ENCODE data around the gene DALRD3.

The DALRD3 gene

DNA sequence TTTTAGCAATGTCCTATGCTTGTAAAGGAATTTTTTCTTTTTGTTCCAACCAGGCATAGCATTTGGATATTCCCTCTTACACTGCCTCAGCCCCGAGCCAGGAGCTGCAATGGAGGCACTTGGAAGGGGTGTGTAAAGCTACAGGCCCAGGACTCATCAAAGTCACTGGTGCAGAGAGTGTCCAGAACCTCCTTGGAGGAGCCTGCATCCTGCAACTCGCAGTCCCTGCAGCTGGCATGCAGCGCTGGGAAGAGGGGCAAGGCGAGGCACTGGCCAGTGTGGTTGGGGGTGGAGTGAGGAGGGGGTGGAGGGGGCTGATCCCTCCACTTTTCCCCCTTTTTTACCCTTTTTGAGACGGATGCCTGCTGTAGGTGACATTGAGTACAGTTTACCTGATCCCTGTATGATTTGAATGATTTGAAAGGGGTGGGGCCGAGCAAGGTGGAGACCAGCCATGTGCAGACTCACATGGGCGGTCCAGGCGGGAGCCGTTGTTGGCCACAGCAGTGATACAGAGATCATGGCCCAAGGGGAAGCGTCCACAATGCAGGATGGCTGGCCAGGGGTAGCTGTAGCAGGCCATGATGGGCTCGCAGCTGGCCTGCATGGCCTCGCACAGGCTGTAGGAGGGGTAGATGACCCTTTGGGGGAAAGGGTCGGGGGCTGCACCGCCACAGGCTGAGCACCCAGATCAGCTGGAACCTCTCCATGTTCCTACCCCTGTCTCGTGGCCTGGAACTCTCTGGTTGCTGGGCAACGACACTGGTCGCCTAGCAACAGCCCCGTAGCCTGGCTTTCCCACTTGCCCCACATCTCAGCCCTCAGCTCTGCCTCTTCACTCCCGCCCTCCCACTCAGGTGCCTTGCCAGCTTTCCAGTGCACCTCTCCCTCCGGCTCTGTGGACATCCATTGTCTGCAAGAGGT is 20.4 kb downstream of the DALRD3 start:
- DNase-seq (ENCODE audit: low spot score): peak; percentile 15
- no peak for TF ChIP-seq CTCF (IDR thresholded peaks at IDR 0.05; ENCODE audit: borderline replicate concordance, control extremely low read depth, extremely low read depth, insufficient read depth, missing control alignments)
- in situ Hi-C loops (cut with MboI; ENCODE audit: low sequenced_read_pairs, unreplicated experiment): no loop called here

DNA sequence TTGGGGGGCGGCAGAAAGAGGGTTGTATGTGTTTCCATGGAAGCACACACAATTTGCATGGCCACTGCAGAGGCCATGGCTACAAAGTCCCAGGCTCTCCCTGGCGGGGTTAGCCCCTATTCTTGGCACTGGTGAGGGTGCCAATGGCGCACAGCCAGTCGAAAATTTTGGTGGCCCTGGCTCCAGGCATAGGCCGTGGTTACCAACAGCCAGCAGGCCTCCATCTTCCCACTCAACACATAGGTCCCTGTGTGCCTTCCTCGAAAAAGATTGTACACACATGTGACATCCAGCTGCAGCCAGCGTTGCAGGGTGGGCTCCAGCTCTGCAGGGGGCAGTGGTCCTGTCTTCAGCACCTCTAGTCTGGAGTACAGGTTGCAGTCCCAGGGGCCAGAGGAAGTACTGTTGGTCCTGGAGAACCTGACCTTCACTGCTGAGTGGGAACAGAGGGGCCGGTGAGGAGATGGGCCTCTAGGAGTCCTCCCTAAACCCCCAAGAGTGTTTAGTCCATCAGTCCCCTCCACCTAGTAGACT is 21.2 kb downstream of the DALRD3 start:
- in situ Hi-C loops (cut with MboI; ENCODE audit: low sequenced_read_pairs, unreplicated experiment): no loop called here
- no peak for TF ChIP-seq CTCF (IDR thresholded peaks at IDR 0.05; ENCODE audit: borderline replicate concordance, control extremely low read depth, extremely low read depth, insufficient read depth, missing control alignments)
- DNase-seq (ENCODE audit: low spot score): peak; percentile 13

DNA sequence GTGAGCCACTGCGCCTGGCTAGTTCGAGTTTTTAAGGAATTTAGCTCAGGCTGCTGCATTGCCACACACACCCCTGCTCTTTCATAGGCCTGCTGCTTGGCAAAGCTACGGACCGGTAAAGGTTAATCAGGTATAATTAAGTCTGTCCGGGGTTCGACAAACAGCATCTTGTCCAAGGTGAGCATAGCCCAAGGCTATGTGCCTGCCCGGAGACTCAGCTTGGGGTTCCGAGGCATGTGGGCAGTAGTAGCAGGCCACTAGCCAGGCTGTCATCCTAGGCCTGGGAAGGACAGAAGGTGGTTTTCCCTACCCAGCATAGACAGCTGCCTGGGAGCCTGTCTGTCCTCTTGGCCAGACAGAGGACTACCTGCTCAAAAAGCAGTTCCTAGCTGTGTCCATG is 21.7 kb downstream of the DALRD3 start:
- DNase-seq (ENCODE audit: low spot score): no peak
- in situ Hi-C loops (cut with MboI; ENCODE audit: low sequenced_read_pairs, unreplicated experiment): no loop called here
- no peak for TF ChIP-seq CTCF (IDR thresholded peaks at IDR 0.05; ENCODE audit: borderline replicate concordance, control extremely low read depth, extremely low read depth, insufficient read depth, missing control alignments)

DNA sequence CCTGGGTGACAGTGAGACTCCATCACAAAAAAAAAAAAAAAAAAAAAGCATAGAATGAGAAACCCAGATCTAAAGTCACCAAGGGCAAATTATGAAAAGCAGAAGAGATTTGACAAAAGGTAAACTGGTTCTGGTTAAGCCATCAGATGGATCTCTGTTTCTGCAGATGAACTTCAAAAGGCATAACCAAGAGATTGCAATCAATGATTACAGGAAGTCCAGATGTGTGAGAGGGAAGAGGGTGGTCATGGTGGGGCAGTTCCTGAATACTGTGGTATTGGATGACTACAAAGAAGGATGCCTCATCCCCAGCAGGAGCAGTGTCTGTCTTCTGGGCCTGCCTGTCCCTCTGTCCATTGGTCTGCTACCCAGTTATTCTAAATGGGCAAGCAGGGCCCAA is 24.5 kb downstream of the DALRD3 start:
- no peak for TF ChIP-seq CTCF (IDR thresholded peaks at IDR 0.05; ENCODE audit: borderline replicate concordance, control extremely low read depth, extremely low read depth, insufficient read depth, missing control alignments)
- no peak for DNase-seq (ENCODE audit: low spot score)
- in situ Hi-C loops (cut with MboI; ENCODE audit: low sequenced_read_pairs, unreplicated experiment): no loop called here

DNA sequence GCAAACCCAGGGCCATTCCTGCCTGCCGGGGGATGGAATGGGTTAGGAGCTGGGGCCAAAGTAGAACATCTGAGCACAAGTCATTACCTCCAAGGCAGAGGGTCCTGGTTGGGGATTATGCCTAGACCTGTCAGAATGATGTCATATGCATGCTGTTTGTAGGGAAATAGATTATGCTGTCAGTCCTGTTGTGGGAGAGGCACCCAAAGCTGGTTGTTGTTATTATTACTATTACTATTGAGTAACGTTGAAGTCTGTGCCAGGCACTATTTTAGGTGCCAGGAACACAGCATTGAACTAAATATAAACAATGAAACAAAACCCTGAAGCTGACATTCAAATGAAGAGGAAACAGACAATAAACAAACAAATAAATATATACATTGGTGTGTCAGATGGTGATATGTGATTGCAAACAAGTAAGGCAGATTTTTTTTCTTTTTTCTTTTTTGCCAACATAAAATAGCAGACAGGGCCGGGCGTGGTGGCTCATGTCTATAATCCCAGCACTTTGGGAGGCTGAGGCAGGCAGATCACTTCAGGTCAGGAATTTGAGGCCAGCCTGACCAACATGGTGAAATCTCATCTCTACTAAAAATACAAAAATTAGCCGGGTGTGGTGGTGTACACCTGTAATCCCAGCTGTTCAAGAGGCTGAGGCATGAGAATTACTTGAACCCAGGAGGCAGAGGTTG is 26.4 kb downstream of the DALRD3 start:
- no peak for TF ChIP-seq CTCF (IDR thresholded peaks at IDR 0.05; ENCODE audit: borderline replicate concordance, control extremely low read depth, extremely low read depth, insufficient read depth, missing control alignments)
- in situ Hi-C loops (cut with MboI; ENCODE audit: low sequenced_read_pairs, unreplicated experiment): no loop called here
- DNase-seq (ENCODE audit: low spot score): no peak

- in situ Hi-C loops (cut with MboI; ENCODE audit: low sequenced_read_pairs, unreplicated experiment): no loop called here
- no peak for TF ChIP-seq CTCF (IDR thresholded peaks at IDR 0.05; ENCODE audit: borderline replicate concordance, control extremely low read depth, extremely low read depth, insufficient read depth, missing control alignments)
- DNase-seq (ENCODE audit: low spot score): no peak
These were observed 27.5 kb downstream of the DALRD3 start for GRCh38 chr3:48990636-48991469.
